ENCODE data around the gene SYCP2L. TPM values are rescaled to one million over a fixed set of nuclear protein-coding genes. Genes with fewer than 3 reads are reported as not detected.

Gene SYCP2L
- total and polyA plus RNA-seq, 2 experiments from 2014 or later: 10.5 to 11.0 TPM

DNA sequence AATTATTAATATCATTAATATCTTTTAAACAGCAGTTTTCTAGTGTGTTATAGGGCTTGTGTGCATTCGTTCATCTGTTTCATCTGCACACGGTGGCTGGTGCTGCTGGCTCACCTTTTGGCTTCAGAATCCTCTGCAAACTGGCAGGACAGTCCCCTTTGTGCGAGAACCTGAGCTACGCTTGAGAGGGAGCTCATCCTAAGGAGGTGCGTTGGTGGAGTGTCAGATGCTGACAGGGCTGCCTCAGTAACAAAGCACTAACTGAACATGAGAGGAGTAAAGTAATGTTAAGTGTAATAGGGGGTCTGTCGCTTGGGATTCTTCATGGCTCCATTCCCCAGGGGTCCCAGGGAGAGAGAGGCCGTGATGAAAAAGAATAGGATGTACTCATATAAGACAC, 134.9 kb downstream of the SYCP2L start:
- no peaks in the 10 kb centered on the region for H3K27me3 ChIP-seq (ENCODE audit: insufficient read depth)
- Mint-ChIP-seq H3K4me1 (peaks cover 47% of the 10 kb centered on the region), H3K36me3 (ENCODE audit: low read depth) (no peaks in the 10 kb centered on the region), H3K27ac (no peak overlapping the region), H3K27me3 (ENCODE audit: insufficient read depth, low read depth, poor library complexity) (no peaks in the 10 kb centered on the region), H3K9me3 (no peaks in the 10 kb centered on the region), H3K4me3 (no peak overlapping the region)
- no peak overlapping the region for H3K4me2 ChIP-seq
- H3K9me2 ChIP-seq (ENCODE audit: insufficient read depth): no peaks in the 10 kb centered on the region
- H3F3A ChIP-seq (replicated peaks; ENCODE audit: low read depth): no peaks in the 10 kb centered on the region
- DNase-seq (ENCODE audit: low spot score) (peak; percentile 39), ATAC-seq (peak; percentile 67)
- no peaks in the 10 kb centered on the region for H3K36me3 ChIP-seq (ENCODE audit: insufficient read depth)
- no peak for TF ChIP-seq JUNB (IDR thresholded peaks at IDR 0.05; ENCODE audit: unreplicated experiment)
- no peak for TF ChIP-seq POLR2AphosphoS5 (IDR thresholded peaks at IDR 0.05; ENCODE audit: low read depth)
- no peak for TF ChIP-seq CREB1 (CRISPR knock-in tag; IDR thresholded peaks at IDR 0.05; ENCODE audit: low read depth)
- TF ChIP-seq, protein P1, sequence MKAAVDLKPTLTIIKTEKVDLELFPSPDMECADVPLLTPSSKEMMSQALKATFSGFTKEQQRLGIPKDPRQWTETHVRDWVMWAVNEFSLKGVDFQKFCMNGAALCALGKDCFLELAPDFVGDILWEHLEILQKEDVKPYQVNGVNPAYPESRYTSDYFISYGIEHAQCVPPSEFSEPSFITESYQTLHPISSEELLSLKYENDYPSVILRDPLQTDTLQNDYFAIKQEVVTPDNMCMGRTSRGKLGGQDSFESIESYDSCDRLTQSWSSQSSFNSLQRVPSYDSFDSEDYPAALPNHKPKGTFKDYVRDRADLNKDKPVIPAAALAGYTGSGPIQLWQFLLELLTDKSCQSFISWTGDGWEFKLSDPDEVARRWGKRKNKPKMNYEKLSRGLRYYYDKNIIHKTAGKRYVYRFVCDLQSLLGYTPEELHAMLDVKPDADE (IDR thresholded peaks at IDR 0.05): no peak
- TF ChIP-seq STAT1 (IDR thresholded peaks at IDR 0.05; ENCODE audit: unreplicated experiment): no peak
- TF ChIP-seq, protein P2, sequence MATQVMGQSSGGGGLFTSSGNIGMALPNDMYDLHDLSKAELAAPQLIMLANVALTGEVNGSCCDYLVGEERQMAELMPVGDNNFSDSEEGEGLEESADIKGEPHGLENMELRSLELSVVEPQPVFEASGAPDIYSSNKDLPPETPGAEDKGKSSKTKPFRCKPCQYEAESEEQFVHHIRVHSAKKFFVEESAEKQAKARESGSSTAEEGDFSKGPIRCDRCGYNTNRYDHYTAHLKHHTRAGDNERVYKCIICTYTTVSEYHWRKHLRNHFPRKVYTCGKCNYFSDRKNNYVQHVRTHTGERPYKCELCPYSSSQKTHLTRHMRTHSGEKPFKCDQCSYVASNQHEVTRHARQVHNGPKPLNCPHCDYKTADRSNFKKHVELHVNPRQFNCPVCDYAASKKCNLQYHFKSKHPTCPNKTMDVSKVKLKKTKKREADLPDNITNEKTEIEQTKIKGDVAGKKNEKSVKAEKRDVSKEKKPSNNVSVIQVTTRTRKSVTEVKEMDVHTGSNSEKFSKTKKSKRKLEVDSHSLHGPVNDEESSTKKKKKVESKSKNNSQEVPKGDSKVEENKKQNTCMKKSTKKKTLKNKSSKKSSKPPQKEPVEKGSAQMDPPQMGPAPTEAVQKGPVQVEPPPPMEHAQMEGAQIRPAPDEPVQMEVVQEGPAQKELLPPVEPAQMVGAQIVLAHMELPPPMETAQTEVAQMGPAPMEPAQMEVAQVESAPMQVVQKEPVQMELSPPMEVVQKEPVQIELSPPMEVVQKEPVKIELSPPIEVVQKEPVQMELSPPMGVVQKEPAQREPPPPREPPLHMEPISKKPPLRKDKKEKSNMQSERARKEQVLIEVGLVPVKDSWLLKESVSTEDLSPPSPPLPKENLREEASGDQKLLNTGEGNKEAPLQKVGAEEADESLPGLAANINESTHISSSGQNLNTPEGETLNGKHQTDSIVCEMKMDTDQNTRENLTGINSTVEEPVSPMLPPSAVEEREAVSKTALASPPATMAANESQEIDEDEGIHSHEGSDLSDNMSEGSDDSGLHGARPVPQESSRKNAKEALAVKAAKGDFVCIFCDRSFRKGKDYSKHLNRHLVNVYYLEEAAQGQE (IDR thresholded peaks at IDR 0.05; ENCODE audit: unreplicated experiment): no peak
- TF ChIP-seq EZH2 (IDR thresholded peaks at IDR 0.05; ENCODE audit: low read depth, unreplicated experiment): no peak
- TF ChIP-seq ZNF331 (CRISPR knock-in tag; IDR thresholded peaks at IDR 0.05; ENCODE audit: low read depth): no peak
- TF ChIP-seq, protein P3, sequence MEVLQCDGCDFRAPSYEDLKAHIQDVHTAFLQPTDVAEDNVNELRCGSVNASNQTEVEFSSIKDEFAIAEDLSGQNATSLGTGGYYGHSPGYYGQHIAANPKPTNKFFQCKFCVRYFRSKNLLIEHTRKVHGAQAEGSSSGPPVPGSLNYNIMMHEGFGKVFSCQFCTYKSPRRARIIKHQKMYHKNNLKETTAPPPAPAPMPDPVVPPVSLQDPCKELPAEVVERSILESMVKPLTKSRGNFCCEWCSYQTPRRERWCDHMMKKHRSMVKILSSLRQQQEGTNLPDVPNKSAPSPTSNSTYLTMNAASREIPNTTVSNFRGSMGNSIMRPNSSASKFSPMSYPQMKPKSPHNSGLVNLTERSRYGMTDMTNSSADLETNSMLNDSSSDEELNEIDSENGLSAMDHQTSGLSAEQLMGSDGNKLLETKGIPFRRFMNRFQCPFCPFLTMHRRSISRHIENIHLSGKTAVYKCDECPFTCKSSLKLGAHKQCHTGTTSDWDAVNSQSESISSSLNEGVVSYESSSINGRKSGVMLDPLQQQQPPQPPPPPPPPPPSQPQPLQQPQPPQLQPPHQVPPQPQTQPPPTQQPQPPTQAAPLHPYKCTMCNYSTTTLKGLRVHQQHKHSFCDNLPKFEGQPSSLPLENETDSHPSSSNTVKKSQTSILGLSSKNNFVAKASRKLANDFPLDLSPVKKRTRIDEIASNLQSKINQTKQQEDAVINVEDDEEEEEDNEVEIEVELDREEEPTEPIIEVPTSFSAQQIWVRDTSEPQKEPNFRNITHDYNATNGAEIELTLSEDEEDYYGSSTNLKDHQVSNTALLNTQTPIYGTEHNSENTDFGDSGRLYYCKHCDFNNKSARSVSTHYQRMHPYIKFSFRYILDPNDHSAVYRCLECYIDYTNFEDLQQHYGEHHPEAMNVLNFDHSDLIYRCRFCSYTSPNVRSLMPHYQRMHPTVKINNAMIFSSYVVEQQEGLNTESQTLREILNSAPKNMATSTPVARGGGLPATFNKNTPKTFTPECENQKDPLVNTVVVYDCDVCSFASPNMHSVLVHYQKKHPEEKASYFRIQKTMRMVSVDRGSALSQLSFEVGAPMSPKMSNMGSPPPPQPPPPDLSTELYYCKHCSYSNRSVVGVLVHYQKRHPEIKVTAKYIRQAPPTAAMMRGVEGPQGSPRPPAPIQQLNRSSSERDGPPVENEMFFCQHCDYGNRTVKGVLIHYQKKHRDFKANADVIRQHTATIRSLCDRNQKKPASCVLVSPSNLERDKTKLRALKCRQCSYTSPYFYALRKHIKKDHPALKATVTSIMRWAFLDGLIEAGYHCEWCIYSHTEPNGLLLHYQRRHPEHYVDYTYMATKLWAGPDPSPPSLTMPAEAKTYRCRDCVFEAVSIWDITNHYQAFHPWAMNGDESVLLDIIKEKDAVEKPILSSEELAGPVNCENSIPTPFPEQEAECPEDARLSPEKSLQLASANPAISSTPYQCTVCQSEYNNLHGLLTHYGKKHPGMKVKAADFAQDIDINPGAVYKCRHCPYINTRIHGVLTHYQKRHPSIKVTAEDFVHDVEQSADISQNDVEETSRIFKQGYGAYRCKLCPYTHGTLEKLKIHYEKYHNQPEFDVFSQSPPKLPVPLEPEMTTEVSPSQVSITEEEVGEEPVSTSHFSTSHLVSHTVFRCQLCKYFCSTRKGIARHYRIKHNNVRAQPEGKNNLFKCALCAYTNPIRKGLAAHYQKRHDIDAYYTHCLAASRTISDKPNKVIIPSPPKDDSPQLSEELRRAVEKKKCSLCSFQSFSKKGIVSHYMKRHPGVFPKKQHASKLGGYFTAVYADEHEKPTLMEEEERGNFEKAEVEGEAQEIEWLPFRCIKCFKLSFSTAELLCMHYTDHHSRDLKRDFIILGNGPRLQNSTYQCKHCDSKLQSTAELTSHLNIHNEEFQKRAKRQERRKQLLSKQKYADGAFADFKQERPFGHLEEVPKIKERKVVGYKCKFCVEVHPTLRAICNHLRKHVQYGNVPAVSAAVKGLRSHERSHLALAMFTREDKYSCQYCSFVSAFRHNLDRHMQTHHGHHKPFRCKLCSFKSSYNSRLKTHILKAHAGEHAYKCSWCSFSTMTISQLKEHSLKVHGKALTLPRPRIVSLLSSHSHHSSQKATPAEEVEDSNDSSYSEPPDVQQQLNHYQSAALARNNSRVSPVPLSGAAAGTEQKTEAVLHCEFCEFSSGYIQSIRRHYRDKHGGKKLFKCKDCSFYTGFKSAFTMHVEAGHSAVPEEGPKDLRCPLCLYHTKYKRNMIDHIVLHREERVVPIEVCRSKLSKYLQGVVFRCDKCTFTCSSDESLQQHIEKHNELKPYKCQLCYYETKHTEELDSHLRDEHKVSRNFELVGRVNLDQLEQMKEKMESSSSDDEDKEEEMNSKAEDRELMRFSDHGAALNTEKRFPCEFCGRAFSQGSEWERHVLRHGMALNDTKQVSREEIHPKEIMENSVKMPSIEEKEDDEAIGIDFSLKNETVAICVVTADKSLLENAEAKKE (CRISPR knock-in tag; IDR thresholded peaks at IDR 0.05): no peak
- TF ChIP-seq, protein P4, sequence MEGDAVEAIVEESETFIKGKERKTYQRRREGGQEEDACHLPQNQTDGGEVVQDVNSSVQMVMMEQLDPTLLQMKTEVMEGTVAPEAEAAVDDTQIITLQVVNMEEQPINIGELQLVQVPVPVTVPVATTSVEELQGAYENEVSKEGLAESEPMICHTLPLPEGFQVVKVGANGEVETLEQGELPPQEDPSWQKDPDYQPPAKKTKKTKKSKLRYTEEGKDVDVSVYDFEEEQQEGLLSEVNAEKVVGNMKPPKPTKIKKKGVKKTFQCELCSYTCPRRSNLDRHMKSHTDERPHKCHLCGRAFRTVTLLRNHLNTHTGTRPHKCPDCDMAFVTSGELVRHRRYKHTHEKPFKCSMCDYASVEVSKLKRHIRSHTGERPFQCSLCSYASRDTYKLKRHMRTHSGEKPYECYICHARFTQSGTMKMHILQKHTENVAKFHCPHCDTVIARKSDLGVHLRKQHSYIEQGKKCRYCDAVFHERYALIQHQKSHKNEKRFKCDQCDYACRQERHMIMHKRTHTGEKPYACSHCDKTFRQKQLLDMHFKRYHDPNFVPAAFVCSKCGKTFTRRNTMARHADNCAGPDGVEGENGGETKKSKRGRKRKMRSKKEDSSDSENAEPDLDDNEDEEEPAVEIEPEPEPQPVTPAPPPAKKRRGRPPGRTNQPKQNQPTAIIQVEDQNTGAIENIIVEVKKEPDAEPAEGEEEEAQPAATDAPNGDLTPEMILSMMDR (conservative IDR thresholded peaks at IDR 0.05; ENCODE audit: low read depth in 2 of 2): no peak
- no peak for TF ChIP-seq ZNF114 (CRISPR knock-in tag; IDR thresholded peaks at IDR 0.05)
- no peak for TF ChIP-seq EZH2phosphoT487 (IDR thresholded peaks at IDR 0.05; ENCODE audit: unreplicated experiment)
- no peak for TF ChIP-seq NANOG (IDR thresholded peaks at IDR 0.05; ENCODE audit: borderline replicate concordance)
- no peaks in the 10 kb centered on the region for H4K20me1 ChIP-seq (replicated peaks; ENCODE audit: insufficient read depth)
- peaks cover 32% of the 10 kb centered on the region for H3K4me1 ChIP-seq (ENCODE audit: insufficient read depth)
- H3K79me2 ChIP-seq (replicated peaks; ENCODE audit: insufficient read depth): no peaks in the 10 kb centered on the region
- no peak overlapping the region for H2AFZ ChIP-seq
- no peak overlapping the region for H3K4me3 ChIP-seq
- H3K27ac ChIP-seq (ENCODE audit: low read depth): no peak overlapping the region
